ENCODE data around the gene DCC. TPM values are rescaled to one million over a fixed set of nuclear protein-coding genes. Genes with fewer than 3 reads are reported as not detected.

DCC gene
- total RNA-seq, 1 experiment from 2014 or later = not detected

DNA sequence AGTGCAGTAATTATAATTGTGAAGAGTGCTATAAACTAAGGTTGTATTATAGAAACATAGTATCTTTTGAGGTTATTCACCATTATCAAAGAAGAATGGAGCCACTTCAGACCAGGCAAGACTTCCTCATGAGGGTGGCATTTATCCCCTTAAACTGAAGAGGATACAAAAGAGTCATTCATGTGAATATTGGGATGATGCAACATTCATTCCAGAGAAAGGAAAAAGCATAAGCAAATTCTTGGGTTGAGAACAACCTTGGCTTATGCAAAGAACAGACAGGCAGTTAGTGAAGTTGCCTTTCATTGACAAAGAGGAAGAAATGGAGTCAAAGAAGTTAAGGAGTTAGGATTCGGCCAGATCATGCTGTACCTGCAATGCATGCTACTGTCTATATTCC is 1201.9 kb downstream of the DCC start:
- no peak for DNase-seq
- H2AFZ ChIP-seq (ENCODE audit: low read length) = no peak overlapping the region
- no peaks in the 10 kb centered on the region for H3K4me1 ChIP-seq (ENCODE audit: low read length)
- H3K9ac ChIP-seq (ENCODE audit: low read length) = no peak overlapping the region
- 0 out of 2 replicates have a peak, but pooled peaks cover 3% of the 10 kb centered on the region for H3K9me2 ChIP-seq (replicated peaks; ENCODE audit: insufficient read depth, low read length)
- H3K36me3 ChIP-seq (ENCODE audit: insufficient read depth, low read length) = no peaks in the 10 kb centered on the region
- no peaks in the 10 kb centered on the region for H4K20me1 ChIP-seq (ENCODE audit: insufficient read depth, low read depth, low read length)
- H3K4me2 ChIP-seq (ENCODE audit: low read depth, low read length, poor library complexity, severe bottlenecking) = no peak overlapping the region
- no peaks in the 10 kb centered on the region for H3K27me3 ChIP-seq (ENCODE audit: low read length)
- no peaks in the 10 kb centered on the region for H3K9me3 ChIP-seq (ENCODE audit: low read length)
- H3K79me2 ChIP-seq (ENCODE audit: low read length) = no peaks in the 10 kb centered on the region
- H3K4me3 ChIP-seq (ENCODE audit: low read length) = no peak overlapping the region
- no peak overlapping the region for H3K27ac ChIP-seq (ENCODE audit: low read length)

DNA sequence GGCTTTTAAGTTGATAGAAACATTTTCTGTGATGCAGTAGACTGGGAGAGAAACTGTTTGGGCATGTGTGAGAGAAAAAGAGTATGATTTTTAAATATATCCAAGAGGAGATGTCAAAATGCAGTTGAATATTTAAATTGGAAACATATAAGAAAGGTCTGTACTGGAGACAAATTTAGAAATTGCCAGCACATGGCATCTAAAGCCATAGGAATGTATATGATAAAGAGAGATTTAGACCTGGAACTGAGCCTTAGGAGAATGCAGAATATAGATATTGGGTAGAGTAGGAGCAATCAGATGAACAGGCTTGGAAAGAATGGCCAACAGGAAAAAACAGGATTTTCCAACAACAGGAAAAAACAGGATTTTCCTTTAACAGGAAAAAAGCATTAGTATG is 1203.7 kb downstream of the DCC start:
- H3K4me1 ChIP-seq (ENCODE audit: low read length) = no peaks in the 10 kb centered on the region
- DNase-seq = no peak
- H4K20me1 ChIP-seq (ENCODE audit: insufficient read depth, low read depth, low read length) = no peaks in the 10 kb centered on the region
- no peak overlapping the region for H3K27ac ChIP-seq (ENCODE audit: low read length)
- no peaks in the 10 kb centered on the region for H3K79me2 ChIP-seq (ENCODE audit: low read length)
- no peaks in the 10 kb centered on the region for H3K9me2 ChIP-seq (replicated peaks; ENCODE audit: insufficient read depth, low read length)
- H3K27me3 ChIP-seq (ENCODE audit: low read length) = no peaks in the 10 kb centered on the region
- H3K4me2 ChIP-seq (ENCODE audit: low read depth, low read length, poor library complexity, severe bottlenecking) = no peak overlapping the region
- H2AFZ ChIP-seq (ENCODE audit: low read length) = no peak overlapping the region
- H3K36me3 ChIP-seq (ENCODE audit: insufficient read depth, low read length) = no peaks in the 10 kb centered on the region
- H3K9ac ChIP-seq (ENCODE audit: low read length) = no peak overlapping the region
- no peak overlapping the region for H3K4me3 ChIP-seq (ENCODE audit: low read length)
- H3K9me3 ChIP-seq (ENCODE audit: low read length) = no peaks in the 10 kb centered on the region

GRCh38 chr18:53544917-53545316 is 1204.9 kb downstream of the DCC start:
- Histone ChIP-seq H3K4me1 (ENCODE audit: low read length) (no peaks in the 10 kb centered on the region), H3K36me3 (ENCODE audit: insufficient read depth, low read length) (no peaks in the 10 kb centered on the region), H3K4me2 (ENCODE audit: low read depth, low read length, poor library complexity, severe bottlenecking) (no peak overlapping the region), H3K4me3 (ENCODE audit: low read length) (no peak overlapping the region), H3K9me2 (replicated peaks; ENCODE audit: insufficient read depth, low read length) (no peaks in the 10 kb centered on the region), H2AFZ (ENCODE audit: low read length) (no peak overlapping the region), H3K9me3 (ENCODE audit: low read length) (no peaks in the 10 kb centered on the region), H3K9ac (ENCODE audit: low read length) (no peak overlapping the region), H3K79me2 (ENCODE audit: low read length) (no peaks in the 10 kb centered on the region), H3K27me3 (ENCODE audit: low read length) (no peaks in the 10 kb centered on the region), H4K20me1 (ENCODE audit: insufficient read depth, low read depth, low read length) (no peaks in the 10 kb centered on the region), H3K27ac (ENCODE audit: low read length) (no peak overlapping the region)
- DNase-seq = no peak

- Histone ChIP-seq H4K20me1 (ENCODE audit: insufficient read depth, low read depth, low read length) (no peaks in the 10 kb centered on the region), H3K27me3 (ENCODE audit: low read length) (no peaks in the 10 kb centered on the region), H3K4me3 (ENCODE audit: low read length) (no peak overlapping the region), H3K79me2 (ENCODE audit: low read length) (no peaks in the 10 kb centered on the region), H3K9me3 (ENCODE audit: low read length) (no peaks in the 10 kb centered on the region), H2AFZ (ENCODE audit: low read length) (no peak overlapping the region), H3K9me2 (replicated peaks; ENCODE audit: insufficient read depth, low read length) (no peaks in the 10 kb centered on the region), H3K4me2 (ENCODE audit: low read depth, low read length, poor library complexity, severe bottlenecking) (no peak overlapping the region), H3K27ac (ENCODE audit: low read length) (no peak overlapping the region), H3K9ac (ENCODE audit: low read length) (no peak overlapping the region), H3K4me1 (ENCODE audit: low read length) (no peaks in the 10 kb centered on the region), H3K36me3 (ENCODE audit: insufficient read depth, low read length) (no peaks in the 10 kb centered on the region)
- no peak for DNase-seq
These were observed 1212.0 kb downstream of the DCC start for GRCh38 chr18:53551868-53552426.

DNA sequence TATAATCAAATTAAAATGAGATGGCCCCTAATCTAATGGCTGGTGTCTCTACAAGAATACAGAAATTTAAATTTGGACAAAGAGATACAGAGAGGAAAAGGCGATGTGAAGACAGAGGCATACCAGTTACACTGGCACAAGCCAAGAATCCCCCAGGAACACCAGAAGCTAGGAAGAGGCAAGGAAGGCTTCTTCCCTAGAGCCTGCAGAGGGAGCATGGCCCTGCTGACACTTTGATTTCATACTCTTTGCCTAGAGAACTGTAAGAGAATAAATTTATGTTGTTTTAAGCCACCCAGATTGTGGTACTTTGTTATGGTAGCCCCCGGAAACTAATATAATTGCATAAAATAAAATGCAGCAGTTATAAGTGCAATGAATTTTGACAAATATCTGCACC is 1213.0 kb downstream of the DCC start:
- no peaks in the 10 kb centered on the region for H3K9me3 ChIP-seq (ENCODE audit: low read length)
- H3K4me1 ChIP-seq (ENCODE audit: low read length) = no peaks in the 10 kb centered on the region
- H4K20me1 ChIP-seq (ENCODE audit: insufficient read depth, low read depth, low read length) = no peaks in the 10 kb centered on the region
- no peak overlapping the region for H3K4me2 ChIP-seq (ENCODE audit: low read depth, low read length, poor library complexity, severe bottlenecking)
- no peak overlapping the region for H3K27ac ChIP-seq (ENCODE audit: low read length)
- no peak for DNase-seq
- no peaks in the 10 kb centered on the region for H3K79me2 ChIP-seq (ENCODE audit: low read length)
- H3K27me3 ChIP-seq (ENCODE audit: low read length) = no peaks in the 10 kb centered on the region
- H3K36me3 ChIP-seq (ENCODE audit: insufficient read depth, low read length) = no peaks in the 10 kb centered on the region
- no peak overlapping the region for H3K4me3 ChIP-seq (ENCODE audit: low read length)
- no peak overlapping the region for H3K9ac ChIP-seq (ENCODE audit: low read length)
- H2AFZ ChIP-seq (ENCODE audit: low read length) = no peak overlapping the region
- H3K9me2 ChIP-seq (replicated peaks; ENCODE audit: insufficient read depth, low read length) = no peaks in the 10 kb centered on the region

- Histone ChIP-seq H3K9ac (ENCODE audit: low read length) (no peak overlapping the region), H3K4me3 (ENCODE audit: low read length) (no peak overlapping the region), H3K4me2 (ENCODE audit: low read depth, low read length, poor library complexity, severe bottlenecking) (no peak overlapping the region), H3K9me2 (replicated peaks; ENCODE audit: insufficient read depth, low read length) (no peaks in the 10 kb centered on the region), H3K4me1 (ENCODE audit: low read length) (no peaks in the 10 kb centered on the region), H3K79me2 (ENCODE audit: low read length) (no peaks in the 10 kb centered on the region), H3K36me3 (ENCODE audit: insufficient read depth, low read length) (no peaks in the 10 kb centered on the region), H3K27ac (ENCODE audit: low read length) (no peak overlapping the region), H3K9me3 (ENCODE audit: low read length) (peaks cover 3% of the 10 kb centered on the region), H3K27me3 (ENCODE audit: low read length) (no peaks in the 10 kb centered on the region), H4K20me1 (ENCODE audit: insufficient read depth, low read depth, low read length) (no peaks in the 10 kb centered on the region), H2AFZ (ENCODE audit: low read length) (no peak overlapping the region)
- no peak for DNase-seq
These were observed 1216.5 kb downstream of the DCC start for GRCh38 chr18:53556450-53556849.

DNA sequence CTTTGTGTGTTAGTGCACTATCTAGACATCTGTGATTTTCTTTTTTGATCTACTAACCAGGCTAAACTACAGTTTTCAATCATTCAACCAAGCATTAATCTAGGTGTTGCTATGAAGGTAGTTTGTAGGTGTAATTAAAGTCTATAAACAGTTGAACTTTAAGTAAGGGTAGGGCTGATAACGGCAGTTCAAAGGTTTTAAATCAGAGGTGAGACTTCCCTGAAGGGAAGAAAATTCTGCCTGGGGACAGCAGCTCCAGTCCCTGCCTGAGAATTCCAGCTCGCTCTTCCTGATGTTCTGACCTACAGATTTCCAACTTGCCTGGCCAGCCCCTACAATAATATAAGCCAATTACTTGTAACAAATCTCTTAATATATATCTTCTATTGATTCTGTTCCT is 1220.5 kb downstream of the DCC start:
- H3K9ac ChIP-seq (ENCODE audit: low read length) = no peak overlapping the region
- no peaks in the 10 kb centered on the region for H4K20me1 ChIP-seq (ENCODE audit: insufficient read depth, low read depth, low read length)
- DNase-seq = no peak

DNA sequence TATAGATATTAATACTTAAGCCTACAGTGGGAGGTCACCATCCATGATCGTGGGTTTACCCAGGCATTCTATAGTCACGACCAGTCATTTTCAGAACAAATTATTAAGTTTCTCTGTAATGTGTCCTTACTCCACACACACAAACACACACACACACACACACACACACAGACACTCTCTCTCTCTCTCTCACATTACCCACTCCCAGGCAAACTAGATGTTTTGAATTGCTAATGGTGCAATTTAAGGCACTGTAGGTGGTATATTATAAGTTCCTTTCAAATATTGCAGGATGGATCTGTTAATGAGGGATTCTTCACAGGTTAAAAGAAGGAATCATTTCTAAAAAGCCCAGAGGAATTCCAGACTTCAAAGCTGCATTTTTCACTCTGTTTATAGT is 1226.6 kb downstream of the DCC start:
- H4K20me1 ChIP-seq (ENCODE audit: insufficient read depth, low read depth, low read length) = no peaks in the 10 kb centered on the region
- no peak for DNase-seq
- no peak overlapping the region for H3K4me2 ChIP-seq (ENCODE audit: low read depth, low read length, poor library complexity, severe bottlenecking)
- H2AFZ ChIP-seq (ENCODE audit: low read length) = no peak overlapping the region
- H3K27ac ChIP-seq (ENCODE audit: low read length) = no peak overlapping the region
- H3K79me2 ChIP-seq (ENCODE audit: low read length) = no peaks in the 10 kb centered on the region
- H3K9ac ChIP-seq (ENCODE audit: low read length) = no peak overlapping the region
- no peaks in the 10 kb centered on the region for H3K36me3 ChIP-seq (ENCODE audit: insufficient read depth, low read length)
- H3K9me3 ChIP-seq (ENCODE audit: low read length) = no peaks in the 10 kb centered on the region
- H3K4me1 ChIP-seq (ENCODE audit: low read length) = no peaks in the 10 kb centered on the region
- H3K4me3 ChIP-seq (ENCODE audit: low read length) = no peak overlapping the region
- no peaks in the 10 kb centered on the region for H3K9me2 ChIP-seq (replicated peaks; ENCODE audit: insufficient read depth, low read length)
- H3K27me3 ChIP-seq (ENCODE audit: low read length) = no peaks in the 10 kb centered on the region

More for the DNA sequence above, 1220.5 kb downstream of the DCC start:
- Histone ChIP-seq H3K27me3 (ENCODE audit: low read length) (no peaks in the 10 kb centered on the region), H3K4me1 (ENCODE audit: low read length) (no peaks in the 10 kb centered on the region), H3K9me3 (ENCODE audit: low read length) (peaks cover 3% of the 10 kb centered on the region), H3K79me2 (ENCODE audit: low read length) (no peaks in the 10 kb centered on the region), H3K27ac (ENCODE audit: low read length) (no peak overlapping the region), H3K9me2 (replicated peaks; ENCODE audit: insufficient read depth, low read length) (no peaks in the 10 kb centered on the region), H3K36me3 (ENCODE audit: insufficient read depth, low read length) (no peaks in the 10 kb centered on the region), H2AFZ (ENCODE audit: low read length) (no peak overlapping the region), H3K4me3 (ENCODE audit: low read length) (no peak overlapping the region), H3K4me2 (ENCODE audit: low read depth, low read length, poor library complexity, severe bottlenecking) (no peak overlapping the region)
